ELR (cell line): ENCODE measurements around the gene SSBP3.

Source experiments
- DNase-seq: peaks from one replicate; pipeline ENCODE4 v3.0.0-alpha.2; 2015; ENCODE audit warnings: low read depth

Gene SSBP3

GRCh38 chr1:54371038-54371941, 34.9 kb downstream of the SSBP3 start:
- no peak for DNase-seq

DNA sequence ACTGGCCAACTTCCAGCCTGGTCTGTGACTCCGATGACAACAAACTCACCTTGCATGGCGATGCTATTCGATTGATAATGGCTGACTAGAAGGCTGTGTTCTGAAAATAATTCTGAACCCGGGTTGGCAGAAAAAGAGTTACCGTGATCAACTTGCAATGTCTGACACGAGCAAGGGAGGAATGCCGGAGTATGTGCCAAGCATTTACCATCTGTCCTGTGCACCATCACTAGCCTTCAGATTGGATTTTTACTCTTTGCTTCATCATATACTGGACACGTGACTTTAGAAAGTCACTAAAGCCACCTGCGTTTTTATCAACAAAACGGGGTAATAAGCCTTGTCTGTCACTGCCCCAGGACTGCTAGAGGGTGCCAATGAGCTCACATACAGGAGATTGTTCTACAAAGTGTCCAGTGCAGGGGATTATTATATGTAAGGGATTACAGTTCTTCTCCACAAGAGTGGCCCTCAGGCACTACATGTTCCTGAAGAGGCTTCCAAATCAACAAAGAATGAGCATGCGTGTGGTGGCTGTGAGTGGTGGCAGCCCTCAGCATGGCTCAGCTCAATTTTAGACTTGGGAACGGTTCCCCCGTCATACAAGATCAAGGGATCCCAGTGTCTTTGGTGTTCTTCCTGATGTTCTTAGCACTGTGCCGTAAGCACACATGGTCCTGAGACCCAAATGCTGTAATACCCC, 35.8 kb downstream of the SSBP3 start:
- no peak for DNase-seq

GRCh38 chr1:54367613-54368012, 38.6 kb downstream of the SSBP3 start:
- no peak for DNase-seq

DNA sequence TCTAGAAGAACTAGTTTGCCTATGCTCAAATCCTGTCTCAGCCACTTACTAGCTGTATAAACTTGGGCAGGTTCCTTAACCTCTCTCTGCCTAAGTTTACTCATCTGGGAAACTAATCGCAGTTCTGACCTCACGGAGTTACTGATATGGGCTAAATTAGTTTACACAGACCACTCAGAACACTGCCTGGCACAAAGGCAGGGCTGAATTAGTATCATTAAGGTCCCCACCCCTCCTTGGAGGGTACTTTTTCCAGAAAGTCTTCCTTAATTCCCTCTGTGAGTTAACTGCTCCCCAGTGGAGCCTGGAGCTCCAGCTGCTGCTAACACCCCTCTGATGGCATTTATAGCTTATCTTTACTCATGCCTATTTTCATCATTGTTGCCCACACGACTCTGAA, 40.3 kb downstream of the SSBP3 start:
- DNase-seq: no peak

DNA sequence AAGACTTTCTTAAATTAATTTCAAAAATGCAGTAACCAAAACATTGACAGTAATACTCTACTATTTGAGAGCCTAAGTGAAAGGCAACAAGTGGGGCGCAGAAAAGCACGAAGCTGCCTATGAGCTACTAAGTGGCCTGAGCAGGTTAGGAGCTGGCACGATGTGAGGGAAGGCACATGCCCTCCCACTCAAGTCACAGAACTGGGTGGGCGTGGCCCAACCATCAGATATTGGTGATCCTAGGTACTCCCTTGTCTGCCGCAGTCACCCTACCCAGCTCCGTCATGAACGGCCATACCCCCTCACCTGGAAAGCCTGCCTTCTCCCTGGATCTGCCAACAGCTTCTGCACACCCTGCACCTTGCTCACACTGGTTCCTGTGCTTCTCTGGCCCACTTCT, 40.8 kb downstream of the SSBP3 start:
- no peak for DNase-seq

GRCh38 chr1:54364995-54365394, 41.2 kb downstream of the SSBP3 start:
- DNase-seq: no peak

- DNase-seq: no peak
Observed at GRCh38 chr1:54364582-54364981, 41.6 kb downstream of the SSBP3 start.

GRCh38 chr1:54363925-54364324, 42.3 kb downstream of the SSBP3 start:
- DNase-seq: no peak

DNA sequence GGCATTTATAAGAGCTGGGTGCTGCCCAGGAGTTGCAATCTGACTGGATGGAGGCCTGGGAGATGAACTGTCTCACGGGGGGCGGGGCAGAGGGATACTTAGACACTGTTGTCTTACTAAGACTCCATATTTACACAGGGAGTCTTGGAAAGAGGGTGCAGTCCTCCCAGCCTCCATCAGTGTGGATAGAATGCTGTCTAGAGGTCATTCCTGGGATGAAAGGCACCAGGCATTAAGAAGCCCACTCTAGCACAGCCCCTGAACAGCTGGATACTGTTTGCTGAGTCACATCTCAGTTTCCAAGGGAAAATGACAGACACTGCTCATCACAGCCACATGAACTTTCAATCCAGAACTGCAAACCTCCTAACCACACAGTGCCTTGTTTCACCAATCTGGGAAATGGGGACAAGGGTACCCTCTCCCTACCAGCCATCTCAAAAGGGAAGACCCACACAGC, 43.3 kb downstream of the SSBP3 start:
- DNase-seq: no peak

- no peak for DNase-seq
Observed at GRCh38 chr1:54361342-54361741, 44.9 kb downstream of the SSBP3 start.

DNA sequence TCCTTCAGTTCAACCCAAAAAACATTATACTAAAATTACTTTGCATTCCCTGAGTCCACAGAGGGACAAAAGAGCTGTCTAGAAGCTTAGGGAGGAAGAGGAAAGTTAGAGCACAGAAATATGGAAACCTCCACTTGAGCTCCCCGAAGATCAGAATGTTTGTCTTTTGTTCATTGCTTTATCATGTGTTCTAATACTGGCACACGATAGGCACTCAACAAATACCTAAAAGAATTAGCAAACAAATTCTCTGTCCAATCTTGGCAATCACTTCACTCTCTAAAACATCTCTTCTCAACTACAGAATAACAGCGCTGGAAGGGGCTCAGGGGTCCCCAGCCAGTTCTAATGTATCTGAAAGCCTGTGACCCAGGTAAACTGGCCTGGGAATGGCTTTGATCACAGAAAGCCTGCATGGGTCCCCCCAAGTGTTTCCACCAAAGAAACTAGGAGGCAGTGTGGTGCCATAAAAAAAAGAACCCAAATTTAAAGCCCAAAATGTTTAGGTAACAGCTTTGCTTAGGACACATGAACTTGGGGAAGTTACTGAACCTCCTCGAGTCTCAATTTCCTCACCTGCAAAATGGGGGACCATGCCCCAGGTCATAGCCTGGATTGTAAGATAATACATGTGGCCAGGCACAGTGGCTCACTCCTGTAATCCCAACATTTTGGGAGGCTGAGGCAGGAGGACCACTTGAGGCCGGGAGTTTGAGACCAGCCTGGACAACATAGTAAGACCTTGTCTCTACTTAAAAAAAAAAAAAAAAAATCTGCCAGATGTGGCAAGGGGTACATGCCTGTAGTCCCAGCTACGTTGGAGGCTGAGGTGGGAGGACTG, 45.8 kb downstream of the SSBP3 start:
- no peak for DNase-seq

DNA sequence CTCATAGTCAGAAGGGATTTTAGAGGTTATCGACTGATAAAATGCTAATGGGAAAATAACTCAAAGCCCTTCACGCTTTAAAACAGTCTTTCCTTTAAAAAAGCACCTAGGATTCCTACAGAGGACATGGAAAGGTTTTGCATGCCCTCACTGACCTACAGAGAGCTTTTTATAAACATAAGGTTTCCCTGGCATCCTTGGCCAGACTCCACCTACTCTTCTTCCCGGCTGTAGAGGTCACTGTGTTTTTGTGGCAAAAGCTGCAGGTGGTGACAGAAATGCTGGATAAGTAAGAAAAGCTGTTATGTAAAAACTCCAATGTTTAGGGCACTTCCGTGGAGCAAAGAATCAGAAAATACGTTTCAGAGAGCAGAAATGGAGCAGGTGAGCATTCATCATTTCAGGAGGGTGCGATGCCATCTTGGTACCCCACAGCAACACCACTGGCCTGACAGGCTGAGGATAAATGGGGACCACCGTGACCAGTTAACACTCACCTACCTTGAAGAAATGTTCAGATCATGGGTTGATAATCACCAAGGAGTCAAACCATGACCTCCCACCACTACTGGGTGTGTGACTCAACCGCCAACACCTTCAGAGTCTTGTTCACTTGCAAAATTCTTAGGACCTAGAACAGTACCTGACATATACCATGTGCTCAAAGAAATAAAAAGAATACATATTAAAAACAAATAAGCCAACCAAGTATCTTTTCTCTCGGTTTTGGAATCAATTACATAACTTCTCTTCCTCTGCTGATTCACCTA, 46.6 kb downstream of the SSBP3 start:
- DNase-seq: no peak

GRCh38 chr1:54358503-54359168, 47.6 kb downstream of the SSBP3 start:
- no peak for DNase-seq

- no peak for DNase-seq
Observed at GRCh38 chr1:54357967-54358366, 48.2 kb downstream of the SSBP3 start.

DNA sequence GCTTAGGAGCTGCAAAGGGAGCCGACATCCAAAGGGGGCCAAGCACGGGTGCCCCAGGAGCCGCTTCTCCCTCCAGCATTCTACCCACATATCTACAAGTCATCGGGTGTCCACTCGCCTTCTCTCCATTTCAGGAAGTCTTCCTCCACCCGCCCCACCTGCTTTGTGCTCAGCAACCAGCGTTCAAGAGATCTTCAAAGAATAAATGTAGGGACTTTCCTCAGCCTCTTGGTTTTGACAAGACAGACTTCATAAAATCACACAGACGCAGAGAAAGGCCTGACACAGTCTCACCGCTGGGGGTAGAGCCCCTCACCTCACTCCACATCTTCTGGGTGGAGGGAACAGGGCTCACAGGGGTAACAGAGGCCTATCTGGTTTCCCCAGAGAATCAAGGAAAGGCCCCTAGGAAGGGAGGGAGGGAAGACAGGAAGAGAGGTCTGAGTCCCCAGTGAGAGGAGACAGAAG, 49.5 kb downstream of the SSBP3 start:
- no peak for DNase-seq

- no peak for DNase-seq
Observed at GRCh38 chr1:54355931-54356679, 50.1 kb downstream of the SSBP3 start.

- no peak for DNase-seq
Observed at GRCh38 chr1:54354899-54355298, 51.3 kb downstream of the SSBP3 start.

- no peak for DNase-seq
Observed at GRCh38 chr1:54353959-54354358, 52.2 kb downstream of the SSBP3 start.

GRCh38 chr1:54352755-54353154, 53.4 kb downstream of the SSBP3 start:
- DNase-seq: no peak

- no peak for DNase-seq
Observed at GRCh38 chr1:54350360-54350759, 55.8 kb downstream of the SSBP3 start.
